Astrocyte (in vitro differentiated cells and primary cell): ENCODE results near the gene SLC51B. TPM values are rescaled to one million over a fixed set of nuclear protein-coding genes. Genes with fewer than 3 reads are reported as not detected.

Source experiments
- DNase-seq: peaks from one replicate; pipeline ENCODE4 v3.0.0-alpha.2; 2010; ENCODE audit warnings: low read depth
- FAIRE-seq: peaks from 2 replicates; lab custom pipeline; 2011; peaks lifted over from hg19 to GRCh38; lab: Jason Lieb, UNC
- H2AFZ ChIP-seq: 2 replicates; pipeline ENCODE4 v1.6.0; 2012; ENCODE audit warnings: low read depth, low read length, inconsistent platforms
- H3K27ac ChIP-seq: 2 replicates; pipeline ENCODE4 v1.5.1; 2011; ENCODE audit warnings: low read depth, low read length, inconsistent platforms
- H3K27me3 ChIP-seq: 2 replicates; pipeline ENCODE4 v1.6.0; 2011; ENCODE audit warnings: low read length, inconsistent platforms; ENCODE audit not compliant: insufficient read depth
- H3K36me3 ChIP-seq: 2 replicates; pipeline ENCODE4 v1.5.1; 2011; ENCODE audit warnings: low read length, inconsistent platforms; ENCODE audit not compliant: insufficient read depth
- H3K4me1 ChIP-seq: 2 replicates; pipeline ENCODE4 v1.5.1; 2011; ENCODE audit warnings: low read length, inconsistent platforms; ENCODE audit not compliant: insufficient read depth
- H3K4me2 ChIP-seq: 2 replicates; pipeline ENCODE4 v1.6.0; 2012; ENCODE audit warnings: low read length, inconsistent platforms
- H3K4me3 ChIP-seq: 2 replicates; pipeline ENCODE4 v1.5.1; 2011; ENCODE audit warnings: low read depth, mild to moderate bottlenecking, low read length, inconsistent platforms; ENCODE audit not compliant: insufficient read depth
- H3K79me2 ChIP-seq: 2 replicates; pipeline ENCODE4 v1.6.0; 2012; ENCODE audit warnings: mild to moderate bottlenecking, low read length, inconsistent platforms; ENCODE audit not compliant: insufficient read depth
- H3K9ac ChIP-seq: 2 replicates; pipeline ENCODE4 v1.6.0; 2012; ENCODE audit warnings: mild to moderate bottlenecking, low read length, inconsistent platforms
- H3K9me3 ChIP-seq: 2 replicates; pipeline ENCODE4 v1.5.1; 2012; ENCODE audit warnings: low read depth, mild to moderate bottlenecking, low read length, inconsistent platforms; ENCODE audit not compliant: insufficient read depth
- H4K20me1 ChIP-seq: 2 replicates; pipeline ENCODE4 v1.6.0; 2012; ENCODE audit warnings: low read length, inconsistent platforms; ENCODE audit not compliant: insufficient read depth
- H3K27ac Mint-ChIP-seq: one replicate; pipeline ENCODE4 v1.8.0; 2021; ENCODE audit warnings: mild to moderate bottlenecking, mixed read lengths; ENCODE audit not compliant: unreplicated experiment
- H3K27me3 Mint-ChIP-seq: one replicate; pipeline ENCODE4 v1.8.0; 2021; ENCODE audit warnings: low read depth, mixed read lengths; ENCODE audit not compliant: unreplicated experiment
- H3K36me3 Mint-ChIP-seq: one replicate; pipeline ENCODE4 v1.8.0; 2021; ENCODE audit warnings: low read depth, mixed read lengths; ENCODE audit not compliant: unreplicated experiment
- H3K4me1 Mint-ChIP-seq: one replicate; pipeline ENCODE4 v1.8.0; 2021; ENCODE audit warnings: low read depth, mixed read lengths; ENCODE audit not compliant: unreplicated experiment
- H3K4me3 Mint-ChIP-seq: one replicate; pipeline ENCODE4 v1.8.0; 2021; ENCODE audit warnings: mild to moderate bottlenecking, moderate library complexity, mixed read lengths; ENCODE audit not compliant: unreplicated experiment
- H3K9me3 Mint-ChIP-seq: one replicate; pipeline ENCODE4 v1.8.0; 2021; ENCODE audit warnings: mild to moderate bottlenecking, mixed read lengths; ENCODE audit not compliant: unreplicated experiment
- CTCF ChIP-seq: IDR thresholded peaks from 2 replicates; pipeline ENCODE4 v1.5.1; 2011; ENCODE audit warnings: low read depth, mild to moderate bottlenecking, inconsistent platforms, low read length, moderate library complexity; ENCODE audit not compliant: insufficient read depth
- EZH2 ChIP-seq: IDR thresholded peaks from 2 replicates; pipeline ENCODE4 v1.6.1; 2012; ENCODE audit warnings: mild to moderate bottlenecking, low read length, inconsistent platforms; ENCODE audit not compliant: insufficient read depth
- total RNA-seq: library from RNA; stranded (reverse); gene quantifications from 2 replicates; pipeline ENCODE4 v1.2.1, GENCODE V29; 2021

The SLC51B gene
- total RNA-seq, 1 donor from 2014 or later, result not detected

GRCh38 chr15:65066635-65067316, 21.6 kb downstream of the SLC51B start:
- H3K4me3 ChIP-seq, result no peak overlapping the region
- H3K36me3 Mint-ChIP-seq, result no peaks in the 10 kb centered on the region
- TF ChIP-seq EZH2, result no peak
- TF ChIP-seq CTCF, result no peak
- H3K36me3 ChIP-seq, result no peaks in the 10 kb centered on the region
- no peak overlapping the region for H3K27ac Mint-ChIP-seq
- no peak overlapping the region for H3K4me3 Mint-ChIP-seq
- H4K20me1 ChIP-seq, result no peaks in the 10 kb centered on the region
- peaks cover 41% of the 10 kb centered on the region for H3K27me3 ChIP-seq
- H3K4me1 ChIP-seq, result peaks cover 22% of the 10 kb centered on the region
- H3K4me1 Mint-ChIP-seq, result peaks cover 30% of the 10 kb centered on the region
- peaks cover 43% of the 10 kb centered on the region for H3K27me3 Mint-ChIP-seq
- H3K9me3 Mint-ChIP-seq, result no peaks in the 10 kb centered on the region
- H3K9ac ChIP-seq, result no peak overlapping the region
- no peaks in the 10 kb centered on the region for H3K79me2 ChIP-seq
- no peak overlapping the region for H2AFZ ChIP-seq
- FAIRE-seq (no peak), DNase-seq (no peak)
- no peak overlapping the region for H3K27ac ChIP-seq
- H3K4me2 ChIP-seq, result no peak overlapping the region
- no peaks in the 10 kb centered on the region for H3K9me3 ChIP-seq

- Mint-ChIP-seq H3K36me3 (no peaks in the 10 kb centered on the region), H3K27ac (no peak overlapping the region), H3K9me3 (no peaks in the 10 kb centered on the region), H3K4me3 (no peak overlapping the region), H3K27me3 (peaks cover 41% of the 10 kb centered on the region), H3K4me1 (peaks cover 30% of the 10 kb centered on the region)
- Histone ChIP-seq H4K20me1 (no peaks in the 10 kb centered on the region), H3K36me3 (no peaks in the 10 kb centered on the region), H3K4me2 (peak overlapping the region; percentile 60), H3K9ac (no peak overlapping the region), H3K27me3 (peaks cover 38% of the 10 kb centered on the region), H3K79me2 (no peaks in the 10 kb centered on the region), H3K9me3 (no peaks in the 10 kb centered on the region), H3K27ac (no peak overlapping the region), H3K4me1 (peaks cover 27% of the 10 kb centered on the region), H2AFZ (no peak overlapping the region), H3K4me3 (no peak overlapping the region)
- FAIRE-seq (no peak), DNase-seq (no peak)
- TF ChIP-seq EZH2 (no peak), CTCF (no peak)
Measured at GRCh38 chr15:65067317-65067644, 22.1 kb downstream of the SLC51B start.

- no peak within 1 kb of the TSS for H3K27ac Mint-ChIP-seq
Measured at GRCh38 chr15:65067645-65068402, 22.6 kb downstream of the SLC51B start, which contains the start of gene RASL12. TSS of gene RASL12 (minus strand) at chr15:65067991. CDS start at chr15:65067835, 156 bp downstream.

More at GRCh38 chr15:65067645-65068402, 22.6 kb downstream of the SLC51B start, which contains the start of gene RASL12:
- peaks cover 38% of the 10 kb centered on the region for H3K27me3 ChIP-seq
- no peaks in the 10 kb centered on the region for H4K20me1 ChIP-seq
- Mint-ChIP-seq H3K4me1 (peaks cover 25% of the 10 kb centered on the region), H3K36me3 (no peaks in the 10 kb centered on the region), H3K4me3 (peak within 1 kb of the TSS; percentile 12), H3K27me3 (peaks cover 37% of the 10 kb centered on the region), H3K9me3 (no peaks in the 10 kb centered on the region)
- no peak within 1 kb of the TSS for H2AFZ ChIP-seq
- no peak for TF ChIP-seq EZH2
- TF ChIP-seq CTCF, result no peak
- H3K27ac ChIP-seq, result no peak within 1 kb of the TSS
- no peak within 1 kb of the TSS for H3K9ac ChIP-seq
- H3K9me3 ChIP-seq, result no peaks in the 10 kb centered on the region
- FAIRE-seq (no peak), DNase-seq (no peak)
- H3K4me3 ChIP-seq, result no peak within 1 kb of the TSS
- no peaks in the 10 kb centered on the region for H3K36me3 ChIP-seq
- peak within 1 kb of the TSS; percentile 60 for H3K4me2 ChIP-seq
- H3K79me2 ChIP-seq, result no peaks in the 10 kb centered on the region
- H3K4me1 ChIP-seq, result peaks cover 28% of the 10 kb centered on the region
